Vagina (tissue), 2 donors: ENCODE data around the gene TRPV6. TPM values are rescaled to one million over a fixed set of nuclear protein-coding genes. Genes with fewer than 3 reads are reported as not detected.
A peak's percentile ranks its signal among the peaks of the same experiment; 100 is the strongest.

Source experiments
- DNase-seq, 2 donors: peaks; one replicate each; pipeline ENCODE4 v3.0.0-alpha.2; 2017; ENCODE audit errors: extremely low spot score in 2 of 2
- H3K27ac ChIP-seq: fragments of 200-600 bp; sonication (generic); one replicate; pipeline ENCODE4 v1.5.1; 2019
- H3K27me3 ChIP-seq: fragments of 200-600 bp; sonication (generic); one replicate; pipeline ENCODE4 v1.5.1; 2019
- H3K36me3 ChIP-seq, 2 donors: fragments of 200-600 bp; sonication (generic); one replicate each; pipeline ENCODE4 v1.5.1; 2017 to 2019
- H3K4me1 ChIP-seq: fragments of 200-600 bp; sonication (generic); one replicate; pipeline ENCODE4 v1.5.1; 2019
- H3K4me3 ChIP-seq, 2 donors: fragments of 200-600 bp; sonication (generic); 1 replicate in 1 of 2; 2 replicates in 1 of 2; pipeline ENCODE4 v1.5.1; 2016 to 2019
- H3K9me3 ChIP-seq: fragments of 200-600 bp; sonication (generic); one replicate; pipeline ENCODE4 v1.5.1; 2019
- POLR2A ChIP-seq, 2 donors: fragments of 450-650 bp; IDR thresholded peaks; one replicate each; pipeline ENCODE4 v1.6.1; 2017; ENCODE audit warnings: antibody characterized with exemption in 2 of 2, mild to moderate bottlenecking in 2 of 2, moderate library complexity in 2 of 2
- POLR2AphosphoS5 ChIP-seq, 2 donors: sonication (generic); formaldehyde crosslinking; IDR thresholded peaks; one replicate each; pipeline ENCODE4 v1.9.0; 2017; ENCODE audit warnings: antibody characterized with exemption in 2 of 2, mild to moderate bottlenecking in 2 of 2, low read depth in 1 of 2; ENCODE audit not compliant: insufficient read depth in 1 of 2
- intact Hi-C: fragments of 100-400 bp; cut with DNase I; formaldehyde crosslinking; loops from one replicate; pipeline ENCODE4 v1.15.1; 2023
- total RNA-seq: library from RNA; depleted of rRNA; stranded (reverse); fragments of >200 nt; gene quantifications from one replicate; pipeline ENCODE4 v1.2.3, GENCODE V29; 2016
- TF ChIP-seq, protein P1 (sequence below), 3 experiments: fragments of 450-650 bp in 2 of 3; fragments of 200-600 bp in 1 of 3; sonication (generic) in 1 of 3; IDR thresholded peaks; one replicate each; pipeline ENCODE4 v1.5.1; 2017 to 2019; ENCODE audit warnings: antibody characterized with exemption in 3 of 3, mild to moderate bottlenecking in 2 of 3, moderate library complexity in 2 of 3

TRPV6 gene
- total RNA-seq, 1 donor from 2014 or later: 7.9 TPM

GRCh38 chr7:142915315-142915714 is 29.8 kb upstream of the TRPV6 start:
- intact Hi-C loops: no loop called here
- peak; percentile 47 to 67 for DNase-seq
- TF ChIP-seq POLR2A (IDR thresholded peaks at IDR 0.05): no peak
- TF ChIP-seq, protein P1, sequence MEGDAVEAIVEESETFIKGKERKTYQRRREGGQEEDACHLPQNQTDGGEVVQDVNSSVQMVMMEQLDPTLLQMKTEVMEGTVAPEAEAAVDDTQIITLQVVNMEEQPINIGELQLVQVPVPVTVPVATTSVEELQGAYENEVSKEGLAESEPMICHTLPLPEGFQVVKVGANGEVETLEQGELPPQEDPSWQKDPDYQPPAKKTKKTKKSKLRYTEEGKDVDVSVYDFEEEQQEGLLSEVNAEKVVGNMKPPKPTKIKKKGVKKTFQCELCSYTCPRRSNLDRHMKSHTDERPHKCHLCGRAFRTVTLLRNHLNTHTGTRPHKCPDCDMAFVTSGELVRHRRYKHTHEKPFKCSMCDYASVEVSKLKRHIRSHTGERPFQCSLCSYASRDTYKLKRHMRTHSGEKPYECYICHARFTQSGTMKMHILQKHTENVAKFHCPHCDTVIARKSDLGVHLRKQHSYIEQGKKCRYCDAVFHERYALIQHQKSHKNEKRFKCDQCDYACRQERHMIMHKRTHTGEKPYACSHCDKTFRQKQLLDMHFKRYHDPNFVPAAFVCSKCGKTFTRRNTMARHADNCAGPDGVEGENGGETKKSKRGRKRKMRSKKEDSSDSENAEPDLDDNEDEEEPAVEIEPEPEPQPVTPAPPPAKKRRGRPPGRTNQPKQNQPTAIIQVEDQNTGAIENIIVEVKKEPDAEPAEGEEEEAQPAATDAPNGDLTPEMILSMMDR (IDR thresholded peaks at IDR 0.05): no peak
- TF ChIP-seq POLR2AphosphoS5 (IDR thresholded peaks at IDR 0.05; ENCODE audit: insufficient read depth in 1 of 2, low read depth in 1 of 2): no peak
- Histone ChIP-seq H3K36me3 (no peaks in the 10 kb centered on the region), H3K9me3 (no peaks in the 10 kb centered on the region), H3K4me1 (no peaks in the 10 kb centered on the region), H3K27ac (no peak overlapping the region), H3K4me3 (no peak overlapping the region), H3K27me3 (no peaks in the 10 kb centered on the region)

DNA sequence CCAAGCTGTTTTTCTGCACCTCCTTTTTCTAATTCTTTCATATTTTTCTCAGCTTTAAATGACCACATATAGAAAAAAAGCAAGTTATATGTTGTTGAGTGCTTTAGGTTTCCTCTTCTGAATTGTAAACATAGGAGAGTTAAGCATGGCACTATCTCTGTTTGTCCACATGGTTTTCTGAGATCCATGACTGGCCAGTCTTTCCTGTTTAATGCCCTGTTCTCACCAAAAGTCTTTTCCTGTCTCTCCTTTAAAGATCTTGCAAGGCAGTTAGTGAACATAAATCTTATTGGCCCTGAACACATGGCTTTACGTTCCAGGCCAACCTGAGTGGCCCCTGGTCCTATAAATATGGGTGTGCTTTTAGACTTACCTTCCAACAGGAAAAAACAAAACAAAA is 28.6 kb upstream of the TRPV6 start:
- Histone ChIP-seq H3K9me3 (no peaks in the 10 kb centered on the region), H3K27me3 (no peaks in the 10 kb centered on the region), H3K4me1 (no peaks in the 10 kb centered on the region), H3K27ac (no peak overlapping the region), H3K4me3 (no peak overlapping the region), H3K36me3 (no peaks in the 10 kb centered on the region)
- DNase-seq: no peak
- intact Hi-C loops: no loop called here
- TF ChIP-seq, protein P1 (IDR thresholded peaks at IDR 0.05): no peak
- TF ChIP-seq POLR2AphosphoS5 (IDR thresholded peaks at IDR 0.05; ENCODE audit: insufficient read depth in 1 of 2, low read depth in 1 of 2) (no peak), POLR2A (IDR thresholded peaks at IDR 0.05) (no peak)

- Histone ChIP-seq H3K4me1 (no peaks in the 10 kb centered on the region), H3K4me3 (no peak overlapping the region), H3K9me3 (no peaks in the 10 kb centered on the region), H3K27me3 (no peaks in the 10 kb centered on the region), H3K36me3 (no peaks in the 10 kb centered on the region), H3K27ac (no peak overlapping the region)
- no peak for DNase-seq
- intact Hi-C loops: no loop called here
- TF ChIP-seq POLR2A (IDR thresholded peaks at IDR 0.05) (no peak), POLR2AphosphoS5 (IDR thresholded peaks at IDR 0.05; ENCODE audit: insufficient read depth in 1 of 2, low read depth in 1 of 2) (no peak)
- TF ChIP-seq, protein P1 (IDR thresholded peaks at IDR 0.05): no peak
Observed at GRCh38 chr7:142913566-142913965, 28.0 kb upstream of the TRPV6 start.

DNA sequence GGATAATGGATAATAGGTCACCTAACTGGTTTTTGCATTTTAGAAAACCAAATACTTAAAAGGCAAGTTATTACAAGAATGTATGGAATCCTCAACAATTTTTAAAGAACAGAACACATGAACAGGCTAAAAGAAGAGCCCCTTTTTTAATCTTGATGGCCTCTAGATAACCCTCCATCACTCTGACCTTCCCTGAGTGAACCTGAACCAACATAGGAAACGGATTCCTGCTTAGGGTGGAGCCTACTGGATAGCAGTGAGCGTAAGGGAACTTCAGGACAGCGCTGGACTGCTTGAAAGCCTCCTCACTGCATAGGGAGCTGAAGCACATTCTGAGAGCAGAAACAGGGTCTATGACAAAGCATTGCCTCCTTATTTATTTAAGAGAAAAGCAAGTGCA is 27.5 kb upstream of the TRPV6 start:
- Histone ChIP-seq H3K27me3 (no peaks in the 10 kb centered on the region), H3K4me1 (no peaks in the 10 kb centered on the region), H3K36me3 (no peaks in the 10 kb centered on the region), H3K4me3 (no peak overlapping the region), H3K9me3 (no peaks in the 10 kb centered on the region), H3K27ac (no peak overlapping the region)
- intact Hi-C loops: no loop called here
- TF ChIP-seq, protein P1 (IDR thresholded peaks at IDR 0.05): no peak
- TF ChIP-seq POLR2A (IDR thresholded peaks at IDR 0.05): no peak
- no peak for TF ChIP-seq POLR2AphosphoS5 (IDR thresholded peaks at IDR 0.05; ENCODE audit: insufficient read depth in 1 of 2, low read depth in 1 of 2)
- DNase-seq: peak in 1 of 2 donors; percentile 16

DNA sequence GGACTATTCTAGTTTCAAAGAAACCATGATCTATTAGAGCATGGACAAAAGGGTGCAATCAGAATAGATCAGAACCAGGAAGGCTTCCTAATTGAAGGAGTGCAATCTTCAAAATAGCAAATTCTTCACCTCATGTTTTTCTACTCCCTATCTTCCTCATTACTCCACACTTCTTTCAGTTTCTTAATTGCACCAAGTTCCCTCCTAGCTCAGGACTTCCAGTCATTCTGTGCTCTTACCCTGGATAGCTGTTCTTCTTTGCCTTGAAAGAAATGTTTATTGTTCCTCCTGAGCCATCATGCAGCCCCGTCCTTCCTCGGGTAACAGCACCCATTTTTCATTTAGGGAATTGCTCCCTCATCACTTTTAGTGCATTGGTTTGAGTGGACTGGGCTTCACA is 24.9 kb upstream of the TRPV6 start:
- Histone ChIP-seq H3K36me3 (no peaks in the 10 kb centered on the region), H3K4me1 (no peaks in the 10 kb centered on the region), H3K27ac (no peak overlapping the region), H3K4me3 (no peak overlapping the region), H3K9me3 (no peaks in the 10 kb centered on the region), H3K27me3 (no peaks in the 10 kb centered on the region)
- intact Hi-C loops: no loop called here
- no peak for DNase-seq
- TF ChIP-seq POLR2AphosphoS5 (IDR thresholded peaks at IDR 0.05; ENCODE audit: insufficient read depth in 1 of 2, low read depth in 1 of 2) (no peak), POLR2A (IDR thresholded peaks at IDR 0.05) (no peak)
- TF ChIP-seq, protein P1 (IDR thresholded peaks at IDR 0.05): no peak
